Neural crest cell (in vitro differentiated cells): ENCODE results near the gene LPP. TPM values are rescaled to one million over a fixed set of nuclear protein-coding genes. Genes with fewer than 3 reads are reported as not detected.

ENCODE experiments used
- DNase-seq: peaks from one replicate; pipeline ENCODE4 v3.0.0; 2021; ENCODE audit warnings: low read depth, mixed read lengths, low spot score
- H3K27ac Mint-ChIP-seq: one replicate; pipeline ENCODE4 v1.8.0; 2021; ENCODE audit warnings: mild to moderate bottlenecking, mixed read lengths; ENCODE audit not compliant: unreplicated experiment
- H3K27me3 Mint-ChIP-seq: 2 replicates; pipeline ENCODE4 v1.8.0; 2021; ENCODE audit warnings: low read depth, mild to moderate bottlenecking, mixed read lengths
- H3K36me3 Mint-ChIP-seq: 2 replicates; pipeline ENCODE4 v1.8.0; 2021; ENCODE audit warnings: low read depth, mild to moderate bottlenecking, mixed read lengths
- H3K4me1 Mint-ChIP-seq: 2 replicates; pipeline ENCODE4 v1.8.0; 2021; ENCODE audit warnings: mixed read lengths
- H3K4me3 Mint-ChIP-seq: one replicate; pipeline ENCODE4 v1.8.0; 2021; ENCODE audit warnings: mild to moderate bottlenecking, mixed read lengths
- H3K9me3 Mint-ChIP-seq: 2 replicates; pipeline ENCODE4 v1.8.0; 2021; ENCODE audit warnings: mixed read lengths
- total RNA-seq: library from RNA; stranded (reverse); gene quantifications from 2 replicates; pipeline ENCODE4 v1.2.1, GENCODE V29; 2021
- TF ChIP-seq, protein P1 (sequence below): fragments of 200-600 bp; sonication (generic); conservative IDR thresholded peaks from 2 replicates; pipeline ENCODE4 v1.5.0; 2021; ENCODE audit warnings: antibody characterized with exemption, mild to moderate bottlenecking

LPP gene
- total RNA-seq, 1 donor from 2014 or later, result 38.7 TPM

DNA sequence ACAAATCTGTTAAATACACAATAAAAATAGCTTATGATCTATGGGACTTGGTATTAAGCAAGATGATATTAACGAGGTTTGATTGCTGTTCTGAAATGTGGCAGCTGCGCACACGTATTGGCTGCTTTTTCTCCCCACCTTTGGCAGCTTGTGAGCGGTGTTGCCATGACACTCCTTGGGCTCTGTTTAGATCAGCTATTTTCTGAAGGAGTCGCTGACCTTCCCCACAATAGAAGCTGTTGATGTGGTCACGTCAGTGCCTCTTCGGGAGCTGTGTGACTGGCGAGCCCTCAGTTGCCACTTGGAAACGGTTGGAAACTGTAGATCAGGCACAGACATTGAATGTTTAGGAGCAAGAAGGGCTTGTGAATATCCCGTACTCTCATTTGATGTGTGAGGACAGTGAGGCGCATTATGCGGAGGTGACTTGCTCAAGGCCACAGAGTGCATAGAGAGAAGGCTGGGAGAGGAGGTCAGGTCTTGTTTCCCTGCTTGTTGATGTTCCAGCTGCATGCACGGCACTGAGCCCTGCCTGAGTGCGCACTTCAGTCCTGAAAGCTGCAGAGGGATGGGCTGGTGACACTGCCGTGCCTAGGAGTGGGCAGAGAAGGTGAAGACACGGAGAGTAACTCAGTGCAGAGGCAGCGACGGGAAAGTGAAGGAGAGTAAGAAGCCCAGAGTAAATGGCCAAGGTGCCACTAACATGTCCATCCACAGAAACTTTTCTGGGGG lies 198.4 kb downstream of the LPP start:
- H3K4me3 Mint-ChIP-seq, result no peak overlapping the region
- H3K27me3 Mint-ChIP-seq, result no peaks in the 10 kb centered on the region

DNA sequence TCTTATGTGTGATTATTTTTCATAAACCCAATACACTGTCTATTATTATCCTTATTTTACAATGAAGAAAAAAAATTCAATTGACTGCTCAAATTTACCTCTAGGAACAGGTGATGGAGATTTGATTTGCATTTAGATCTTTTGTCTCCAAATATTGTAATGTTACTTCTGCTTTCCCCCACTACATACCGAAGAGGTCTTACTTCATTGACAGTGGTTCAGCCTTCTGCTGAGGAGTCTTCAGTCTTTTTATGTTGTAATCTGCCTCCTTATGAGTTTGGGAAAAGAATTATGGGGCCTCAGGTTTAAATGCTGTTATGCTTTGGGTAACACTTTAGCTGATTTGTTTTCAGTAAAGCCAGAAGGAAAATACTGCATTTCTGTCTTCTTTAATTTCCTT lies 199.5 kb downstream of the LPP start:
- Mint-ChIP-seq H3K4me3 (no peak overlapping the region), H3K4me1 (peaks cover 25% of the 10 kb centered on the region), H3K9me3 (no peaks in the 10 kb centered on the region), H3K36me3 (no peaks in the 10 kb centered on the region), H3K27me3 (no peaks in the 10 kb centered on the region), H3K27ac (no peak overlapping the region)
- DNase-seq, result no peak
- TF ChIP-seq, protein P1, sequence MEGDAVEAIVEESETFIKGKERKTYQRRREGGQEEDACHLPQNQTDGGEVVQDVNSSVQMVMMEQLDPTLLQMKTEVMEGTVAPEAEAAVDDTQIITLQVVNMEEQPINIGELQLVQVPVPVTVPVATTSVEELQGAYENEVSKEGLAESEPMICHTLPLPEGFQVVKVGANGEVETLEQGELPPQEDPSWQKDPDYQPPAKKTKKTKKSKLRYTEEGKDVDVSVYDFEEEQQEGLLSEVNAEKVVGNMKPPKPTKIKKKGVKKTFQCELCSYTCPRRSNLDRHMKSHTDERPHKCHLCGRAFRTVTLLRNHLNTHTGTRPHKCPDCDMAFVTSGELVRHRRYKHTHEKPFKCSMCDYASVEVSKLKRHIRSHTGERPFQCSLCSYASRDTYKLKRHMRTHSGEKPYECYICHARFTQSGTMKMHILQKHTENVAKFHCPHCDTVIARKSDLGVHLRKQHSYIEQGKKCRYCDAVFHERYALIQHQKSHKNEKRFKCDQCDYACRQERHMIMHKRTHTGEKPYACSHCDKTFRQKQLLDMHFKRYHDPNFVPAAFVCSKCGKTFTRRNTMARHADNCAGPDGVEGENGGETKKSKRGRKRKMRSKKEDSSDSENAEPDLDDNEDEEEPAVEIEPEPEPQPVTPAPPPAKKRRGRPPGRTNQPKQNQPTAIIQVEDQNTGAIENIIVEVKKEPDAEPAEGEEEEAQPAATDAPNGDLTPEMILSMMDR, result no peak

More for the DNA sequence above, 198.4 kb downstream of the LPP start:
- Mint-ChIP-seq H3K36me3 (no peaks in the 10 kb centered on the region), H3K27ac (peak overlapping the region; percentile 3), H3K4me1 (peaks cover 18% of the 10 kb centered on the region), H3K9me3 (no peaks in the 10 kb centered on the region)
- TF ChIP-seq, protein P1, result no peak
- no peak for DNase-seq

DNA sequence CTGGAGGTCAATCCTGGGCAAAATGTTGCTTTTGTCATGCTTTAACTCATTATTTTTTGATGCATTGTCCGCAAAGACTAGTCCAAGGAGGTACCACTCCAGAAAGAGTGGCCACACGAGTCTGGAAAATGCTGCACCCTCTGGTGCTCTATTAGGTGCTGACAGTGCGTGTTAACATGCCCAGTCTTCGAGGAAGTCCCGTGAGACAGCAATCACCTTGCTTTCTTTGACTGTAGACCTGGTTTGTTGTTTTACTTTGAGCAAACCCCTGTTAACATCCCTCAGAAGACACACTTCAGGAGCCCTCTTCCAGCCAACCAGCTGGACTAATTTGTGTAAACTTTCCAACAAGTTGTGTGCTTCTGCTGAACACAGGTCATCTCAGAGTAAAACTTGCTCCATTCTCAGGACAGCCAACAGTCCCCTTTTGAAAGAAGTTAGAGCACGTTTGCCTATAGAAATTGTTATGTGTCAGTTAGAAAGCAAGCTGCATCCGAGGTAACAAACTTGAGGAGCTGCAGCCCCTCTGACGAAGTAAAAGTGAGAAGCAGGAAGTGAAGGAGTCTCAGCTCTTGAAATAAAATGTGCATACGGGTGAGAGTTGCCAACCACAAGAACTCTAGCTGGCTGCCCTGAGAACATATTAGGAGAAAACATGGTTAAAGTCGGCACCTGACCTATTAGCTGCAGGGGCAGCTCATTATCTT lies 205.0 kb downstream of the LPP start:
- H3K27ac Mint-ChIP-seq, result no peak overlapping the region
- no peak for DNase-seq

DNA sequence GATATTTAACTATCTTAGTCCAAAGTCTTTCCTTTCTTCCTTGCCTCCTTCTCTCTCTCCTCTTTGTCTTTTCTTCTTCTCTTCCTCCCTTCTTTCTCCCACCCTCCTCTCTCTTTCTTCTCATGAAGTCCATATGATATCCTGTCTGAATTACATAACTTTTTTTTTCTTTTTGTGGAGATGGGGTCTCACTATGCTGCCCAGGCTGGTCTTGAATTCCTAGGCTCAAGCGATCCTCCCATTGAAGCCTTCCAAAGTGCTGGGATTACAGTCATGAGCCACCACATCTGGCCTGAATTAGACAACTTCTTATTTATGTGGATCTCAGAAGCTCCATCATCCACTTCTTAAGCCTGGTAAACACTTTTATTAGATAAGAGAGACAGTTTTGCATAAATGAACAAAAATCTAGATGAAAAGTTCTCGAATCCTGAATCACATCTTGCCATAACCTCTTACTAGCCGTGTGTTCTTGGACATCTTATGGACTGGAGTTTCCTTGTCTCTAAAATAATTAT lies 206.5 kb downstream of the LPP start:
- H3K27me3 Mint-ChIP-seq, result no peaks in the 10 kb centered on the region
- TF ChIP-seq, protein P1, result no peak
- DNase-seq, result no peak
- peaks cover 7% of the 10 kb centered on the region for H3K36me3 Mint-ChIP-seq
- H3K9me3 Mint-ChIP-seq, result peaks cover 4% of the 10 kb centered on the region
- peaks cover 51% of the 10 kb centered on the region for H3K4me1 Mint-ChIP-seq
- H3K27ac Mint-ChIP-seq, result no peak overlapping the region
- no peak overlapping the region for H3K4me3 Mint-ChIP-seq

More for the DNA sequence above, 205.0 kb downstream of the LPP start:
- Mint-ChIP-seq H3K36me3 (peaks cover 7% of the 10 kb centered on the region), H3K27me3 (no peaks in the 10 kb centered on the region), H3K4me1 (peaks cover 44% of the 10 kb centered on the region), H3K9me3 (peaks cover 4% of the 10 kb centered on the region), H3K4me3 (no peak overlapping the region)
- TF ChIP-seq, protein P1, result no peak

DNA sequence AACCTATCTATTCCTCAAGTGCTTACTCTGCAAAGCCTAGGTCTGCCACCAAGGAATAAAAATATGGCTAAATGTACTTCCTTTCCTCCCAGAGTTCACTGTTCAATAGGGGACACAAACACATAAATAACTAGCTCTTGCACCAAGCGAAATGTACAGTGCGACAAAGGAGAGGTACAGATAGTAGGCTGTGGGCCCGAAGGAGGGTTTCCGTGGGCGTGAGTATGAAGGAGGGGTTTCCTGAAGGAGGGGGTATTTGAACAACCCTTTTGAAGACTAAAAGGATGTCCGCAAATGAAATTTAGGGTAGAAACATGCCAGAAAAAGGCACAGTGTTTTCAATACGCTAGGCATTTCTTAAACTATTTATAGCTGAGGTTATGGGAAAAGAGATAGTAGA lies 207.9 kb downstream of the LPP start:
- Mint-ChIP-seq H3K27ac (no peak overlapping the region), H3K4me3 (no peak overlapping the region), H3K4me1 (peaks cover 62% of the 10 kb centered on the region), H3K27me3 (no peaks in the 10 kb centered on the region), H3K36me3 (peaks cover 7% of the 10 kb centered on the region), H3K9me3 (peaks cover 4% of the 10 kb centered on the region)
- TF ChIP-seq, protein P1, result no peak
- DNase-seq, result no peak
